GM19025 (cell line): Measurements from ENCODE around the gene PTX3.

Experiments used
- ATAC-seq: cut with Tn5 transposase; IDR thresholded peaks from one replicate; pipeline ENCODE4 v1.9.1; 2021; ENCODE audit warnings: mild to moderate bottlenecking, low read depth, moderate library complexity; ENCODE audit not compliant: unreplicated experiment

Gene PTX3

DNA sequence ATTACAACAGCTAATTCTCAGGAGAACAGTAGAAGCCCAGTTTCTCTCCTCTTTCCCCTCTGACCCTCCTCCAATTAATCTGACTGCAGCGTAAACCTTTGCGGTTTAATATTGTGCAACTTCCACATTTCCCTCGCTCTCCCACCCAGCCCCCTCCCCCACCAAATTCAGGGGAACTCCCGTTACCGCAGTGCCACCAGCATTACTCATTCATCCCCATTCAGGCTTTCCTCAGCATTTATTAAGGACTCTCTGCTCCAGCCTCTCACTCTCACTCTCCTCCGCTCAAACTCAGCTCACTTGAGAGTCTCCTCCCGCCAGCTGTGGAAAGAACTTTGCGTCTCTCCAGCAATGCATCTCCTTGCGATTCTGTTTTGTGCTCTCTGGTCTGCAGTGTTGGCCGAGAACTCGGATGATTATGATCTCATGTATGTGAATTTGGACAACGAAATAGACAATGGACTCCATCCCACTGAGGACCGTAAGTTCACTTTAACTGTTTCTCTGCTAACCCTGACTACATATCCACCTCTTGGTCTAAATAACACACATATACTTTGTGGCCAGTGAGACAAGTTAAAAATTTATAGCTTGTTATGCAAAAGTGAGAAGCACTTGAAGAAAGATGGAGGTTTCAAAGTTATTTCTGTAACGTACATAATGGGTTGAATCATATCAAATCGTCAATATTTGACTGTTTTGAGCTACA lies at the start of gene PTX3:
TSS of gene PTX3 (plus strand) at position 268 of the 709 bp plus-strand sequence. CDS start at position 352, 84 bp downstream.
- no peak for ATAC-seq

DNA sequence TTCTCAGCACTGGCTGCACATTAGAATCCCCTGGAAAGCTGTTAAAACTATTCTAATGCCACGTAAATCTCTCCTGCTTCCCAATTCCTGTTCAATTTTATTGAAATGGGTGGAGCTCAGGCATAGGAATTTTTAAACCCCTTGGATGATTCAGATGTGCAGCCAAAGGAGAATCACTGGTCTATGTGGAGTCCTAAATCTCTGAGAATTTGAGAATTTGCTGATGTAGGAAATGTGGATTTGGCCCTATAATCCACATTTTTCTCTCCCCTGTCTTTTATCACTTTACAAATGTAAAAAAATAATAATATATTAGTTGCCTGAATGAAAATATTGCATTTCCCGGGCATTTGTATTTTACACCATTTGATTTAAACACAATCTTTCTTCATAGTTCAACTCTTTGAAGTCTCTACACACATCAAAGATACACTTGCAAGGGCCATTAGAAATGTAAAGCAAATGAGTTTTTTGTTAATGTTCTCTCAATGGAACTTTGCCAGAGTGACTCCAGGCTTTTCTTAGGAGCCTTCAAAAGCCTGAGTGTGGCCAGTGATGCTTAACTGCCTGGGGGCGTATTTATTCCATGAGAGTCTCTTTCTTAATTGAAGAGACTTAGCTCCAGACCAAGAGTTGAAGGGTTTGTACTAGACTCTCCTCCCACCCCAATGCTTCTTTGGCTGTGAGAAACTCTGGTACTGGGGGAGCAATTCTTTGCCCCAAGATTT lies 48.8 kb upstream of the PTX3 start:
- no peak for ATAC-seq

- ATAC-seq = no peak
These were observed 47.7 kb upstream of the PTX3 start for GRCh38 chr3:157388976-157389375.

DNA sequence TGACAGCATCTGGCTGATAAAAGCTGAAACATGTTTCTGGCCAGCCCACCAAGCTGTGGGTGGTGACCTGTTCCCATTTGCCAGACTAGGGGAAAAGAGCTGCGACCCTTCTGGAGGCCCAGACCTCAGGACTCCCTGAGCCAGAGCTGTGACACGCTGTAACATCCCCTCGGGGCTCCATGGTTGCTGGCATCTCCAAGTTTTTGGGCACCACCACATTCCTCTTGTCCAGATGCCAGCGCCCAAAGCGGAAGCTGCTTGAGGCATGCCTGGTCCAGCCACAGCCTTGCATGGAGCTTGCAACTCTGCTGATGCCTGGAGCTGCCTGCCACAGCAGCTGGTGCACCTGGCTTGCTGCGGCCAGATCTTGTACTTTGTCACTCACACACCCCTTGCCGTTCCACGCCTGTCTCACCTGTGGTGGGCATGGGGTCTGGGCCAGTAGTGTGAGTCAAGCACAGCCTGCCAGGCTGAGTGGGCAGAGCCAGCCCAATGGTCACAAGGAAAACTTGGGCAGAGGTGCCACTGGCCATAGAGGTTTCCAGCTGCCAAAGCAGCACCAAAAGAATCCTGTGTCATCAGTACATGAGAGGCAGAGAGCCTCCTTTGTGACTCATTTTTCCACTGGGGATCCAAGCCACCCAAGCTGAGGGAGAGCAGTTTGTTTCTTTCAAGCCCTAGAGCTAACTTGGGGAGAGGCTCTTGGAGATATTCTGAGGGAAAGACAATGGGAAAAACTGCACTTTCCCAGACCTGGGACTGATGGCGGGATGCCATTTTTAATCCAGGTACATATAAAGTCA lies 45.7 kb upstream of the PTX3 start:
- no peak for ATAC-seq

DNA sequence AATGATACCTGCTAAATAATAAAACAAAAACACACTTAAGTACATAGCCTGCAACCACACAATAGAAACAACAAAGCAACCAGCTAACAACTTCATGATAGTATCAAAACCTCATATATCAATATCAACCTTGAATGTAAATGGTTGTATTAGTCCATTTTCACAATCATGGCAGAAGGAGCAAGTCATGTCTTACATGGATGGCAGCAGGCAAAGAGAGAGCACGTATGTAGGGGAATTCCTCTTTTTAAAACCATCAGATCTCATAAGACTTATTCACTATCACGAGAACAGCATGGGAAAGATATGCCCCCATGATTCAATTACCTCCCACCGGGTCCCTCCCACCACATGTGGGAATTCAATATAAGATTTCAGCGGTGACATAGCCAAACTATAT lies 44.5 kb upstream of the PTX3 start:
- no peak for ATAC-seq

- ATAC-seq = no peak
These were observed 43.5 kb upstream of the PTX3 start for GRCh38 chr3:157393113-157393512.

DNA sequence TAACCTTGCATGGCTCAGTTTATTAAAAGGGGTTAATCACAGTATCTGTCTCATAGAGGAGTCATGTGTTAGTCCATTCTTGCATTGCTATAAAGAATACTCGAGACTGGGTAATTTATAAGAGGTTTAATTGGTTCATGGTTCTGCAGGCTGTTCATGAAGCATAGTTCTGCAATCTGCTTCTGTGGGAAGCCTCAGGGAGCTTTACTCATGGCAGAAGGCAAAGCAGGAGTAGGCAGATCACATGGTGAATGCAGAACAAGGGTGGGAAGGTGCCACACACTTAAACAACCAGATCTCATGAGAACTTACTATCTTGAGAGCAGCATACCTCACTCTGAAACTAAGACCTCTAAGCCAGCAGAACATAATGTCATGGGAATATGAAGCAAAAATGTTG lies 42.2 kb upstream of the PTX3 start:
- no peak for ATAC-seq

DNA sequence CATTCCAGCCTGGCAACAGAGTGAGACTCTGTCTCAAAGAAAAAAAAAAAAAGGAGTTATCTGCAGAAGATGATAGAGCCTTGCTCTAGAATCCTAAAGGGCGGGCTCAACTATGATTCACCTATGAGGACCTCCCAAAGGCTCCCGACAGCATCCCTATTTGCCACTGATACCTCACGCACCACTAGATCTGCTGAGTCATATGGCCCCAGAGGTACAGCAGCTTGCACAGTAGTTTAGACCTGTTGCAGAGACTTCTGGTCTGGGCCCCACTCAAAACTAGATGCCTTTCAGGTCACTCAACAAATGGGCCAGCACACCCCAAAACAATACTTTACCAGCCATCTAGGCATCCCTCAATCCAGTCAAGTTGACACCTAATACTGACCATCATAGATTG lies 38.1 kb upstream of the PTX3 start:
- ATAC-seq = no peak

DNA sequence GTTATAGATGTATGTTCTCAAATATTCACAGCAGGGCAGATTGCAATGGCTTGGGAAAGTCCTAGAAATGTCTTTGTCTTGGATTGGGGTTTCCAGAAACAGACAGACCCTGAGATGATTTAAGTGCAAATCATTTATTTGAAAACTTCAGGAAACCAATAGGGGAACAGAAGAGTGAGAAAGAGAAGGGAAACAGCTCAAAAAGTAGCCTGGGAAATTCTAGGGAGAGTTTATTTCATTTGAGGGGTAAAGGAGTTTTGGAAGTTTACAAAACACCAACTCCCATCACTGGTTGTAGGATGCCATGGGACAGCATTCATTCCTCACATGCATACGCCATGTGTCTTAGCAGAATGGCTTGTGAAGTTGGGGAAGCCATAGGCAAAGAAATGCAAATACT lies 32.3 kb upstream of the PTX3 start:
- no peak for ATAC-seq

GRCh38 chr3:157405457-157405856 lies 31.2 kb upstream of the PTX3 start:
- ATAC-seq = no peak

DNA sequence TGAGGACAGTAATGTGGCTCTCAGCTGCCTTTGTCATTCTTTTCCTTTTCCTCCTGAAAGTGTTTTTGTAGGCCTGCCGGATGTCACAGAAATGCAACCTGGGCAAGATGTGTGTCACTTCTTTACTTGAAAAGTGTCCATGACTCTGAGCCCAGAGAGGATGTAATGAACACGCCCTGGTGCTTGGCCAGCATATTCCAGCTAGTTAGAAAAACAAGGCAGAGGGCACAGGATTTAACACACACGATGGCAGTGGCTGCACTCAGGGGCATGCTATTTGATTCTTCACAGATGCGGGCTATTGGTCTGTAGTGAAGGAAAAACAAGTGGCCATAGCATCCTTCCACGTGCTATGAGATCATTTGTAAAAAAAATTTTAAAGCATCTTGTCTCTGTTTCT lies 30.3 kb upstream of the PTX3 start:
- no peak for ATAC-seq

DNA sequence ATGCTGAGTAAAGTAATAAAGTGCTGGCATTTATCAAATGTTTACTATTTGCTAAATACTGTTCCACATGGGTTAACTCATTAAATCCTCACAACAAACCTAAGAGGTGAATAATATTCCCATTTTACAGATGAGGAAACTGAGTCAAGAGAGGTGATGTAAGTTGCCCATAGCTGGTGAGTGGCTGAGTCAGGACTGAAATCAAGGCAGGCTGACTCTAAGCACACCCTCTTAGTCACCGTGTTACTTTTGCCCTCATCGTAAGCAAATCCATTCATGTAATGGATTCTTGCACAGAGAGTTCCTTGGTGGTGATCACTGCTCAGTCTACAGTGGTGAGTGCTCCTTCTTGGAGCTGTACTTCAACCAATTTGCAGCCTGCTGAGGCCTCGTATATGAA lies 28.9 kb upstream of the PTX3 start:
- no peak for ATAC-seq

DNA sequence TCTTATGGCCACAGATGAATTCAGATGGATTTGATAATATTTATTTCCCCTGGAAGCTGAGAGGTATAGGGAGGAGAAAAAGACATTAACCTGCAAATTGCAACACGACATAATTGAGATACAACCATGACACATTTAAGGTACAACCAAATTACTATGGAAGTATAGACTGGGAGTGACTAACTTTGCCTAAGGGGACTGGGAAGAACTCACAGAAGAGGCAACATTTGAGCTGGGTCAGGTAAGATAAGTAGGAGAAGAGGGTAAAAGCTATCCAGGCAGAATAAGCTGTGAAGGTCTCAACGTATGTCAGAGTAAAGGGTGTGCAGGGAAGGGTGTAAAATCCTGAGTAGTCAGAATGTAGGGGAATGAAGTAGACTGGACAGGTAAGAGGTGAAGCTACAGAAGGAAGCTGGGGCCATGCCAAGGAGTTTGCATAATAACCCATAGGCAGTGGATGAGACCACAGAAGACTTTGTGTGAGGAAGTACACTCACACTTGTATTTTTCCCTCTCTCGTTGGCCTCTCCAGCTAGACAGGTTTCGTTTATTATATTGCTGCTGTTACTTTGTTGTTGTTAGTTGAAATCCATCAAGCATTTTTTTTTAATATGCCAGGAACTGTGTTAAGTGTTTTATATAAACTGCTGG lies 28.0 kb upstream of the PTX3 start:
- ATAC-seq = no peak

GRCh38 chr3:157409516-157409915 lies 27.1 kb upstream of the PTX3 start:
- no peak for ATAC-seq

GRCh38 chr3:157410945-157411344 lies 25.7 kb upstream of the PTX3 start:
- ATAC-seq = no peak

DNA sequence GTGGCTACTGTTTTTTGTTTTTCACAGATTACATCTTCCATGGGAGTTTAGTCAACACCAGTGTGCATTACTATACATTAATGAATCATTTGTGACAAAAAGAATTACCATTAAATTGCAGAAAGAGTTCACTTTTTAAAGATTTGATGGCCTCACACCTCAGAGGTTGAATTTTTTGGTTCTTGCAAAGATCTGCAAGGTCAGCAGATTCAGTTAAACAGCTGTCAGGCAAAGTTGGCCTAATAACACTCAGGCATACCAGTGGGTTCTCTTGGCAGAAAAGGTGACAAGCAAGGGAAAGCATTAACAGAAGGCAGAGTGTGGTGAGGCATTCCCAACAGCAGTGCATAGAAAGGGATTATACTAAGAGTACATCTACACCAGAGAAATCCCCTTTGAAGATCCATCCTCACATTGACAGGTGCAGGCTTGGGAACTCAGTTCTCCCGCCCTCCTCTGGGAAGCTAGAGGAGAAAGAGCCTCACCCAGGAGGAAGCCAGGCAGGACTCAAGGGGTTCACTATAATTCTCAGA lies 24.3 kb upstream of the PTX3 start:
- no peak for ATAC-seq

DNA sequence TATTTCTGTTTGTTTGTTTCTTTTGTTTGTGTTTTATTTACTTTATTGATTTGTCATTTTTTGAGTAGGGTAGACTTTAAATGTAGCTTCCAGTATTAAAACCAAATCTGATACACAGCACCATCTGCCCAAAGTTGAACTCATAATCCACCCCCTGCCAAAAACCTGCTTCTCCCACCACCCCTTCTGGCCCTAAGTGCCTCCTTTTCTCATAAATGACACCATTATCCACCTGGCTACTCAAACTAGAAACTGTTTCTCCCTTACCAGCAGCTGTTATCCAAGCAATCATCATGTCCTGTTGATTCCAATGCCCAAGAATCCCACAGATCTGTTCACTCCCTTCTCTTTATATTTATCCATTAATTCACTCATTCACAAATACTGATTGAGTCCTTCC lies 21.8 kb upstream of the PTX3 start:
- ATAC-seq = no peak

DNA sequence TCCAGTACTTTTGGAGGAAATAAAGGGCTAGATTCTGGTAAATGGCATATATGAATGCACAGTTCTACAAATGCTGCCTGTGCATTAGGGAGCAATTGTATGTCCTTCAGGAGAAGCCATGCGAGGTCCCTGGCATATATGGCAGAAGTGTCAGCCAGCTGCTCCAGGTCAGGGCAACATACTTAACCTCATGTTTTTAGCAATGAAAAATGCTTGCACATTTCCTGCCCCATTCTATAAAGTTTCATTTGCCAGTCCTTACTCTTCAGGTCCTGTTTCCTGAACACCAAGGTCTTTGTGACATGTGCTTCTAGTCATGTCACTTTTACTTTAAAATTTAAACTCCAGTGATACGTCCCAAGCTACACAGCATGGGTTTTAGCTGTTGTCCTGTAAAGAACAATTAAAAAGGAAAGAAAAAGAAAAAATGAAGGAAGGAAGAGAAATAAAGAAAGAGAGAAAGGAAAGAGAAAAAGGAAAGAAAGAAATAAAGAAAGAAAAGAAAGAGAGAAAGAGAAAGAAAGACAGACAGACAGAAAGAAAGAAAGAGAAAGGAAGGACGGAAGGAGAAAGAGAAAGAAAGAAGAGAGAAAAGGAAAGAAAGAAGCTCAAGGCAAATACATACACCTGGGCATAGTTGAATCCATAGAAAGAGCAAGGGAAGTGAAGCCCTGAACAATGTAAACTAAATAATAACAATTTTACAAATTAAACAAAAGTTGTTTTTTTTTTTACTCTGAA lies 20.1 kb upstream of the PTX3 start:
- ATAC-seq = no peak

DNA sequence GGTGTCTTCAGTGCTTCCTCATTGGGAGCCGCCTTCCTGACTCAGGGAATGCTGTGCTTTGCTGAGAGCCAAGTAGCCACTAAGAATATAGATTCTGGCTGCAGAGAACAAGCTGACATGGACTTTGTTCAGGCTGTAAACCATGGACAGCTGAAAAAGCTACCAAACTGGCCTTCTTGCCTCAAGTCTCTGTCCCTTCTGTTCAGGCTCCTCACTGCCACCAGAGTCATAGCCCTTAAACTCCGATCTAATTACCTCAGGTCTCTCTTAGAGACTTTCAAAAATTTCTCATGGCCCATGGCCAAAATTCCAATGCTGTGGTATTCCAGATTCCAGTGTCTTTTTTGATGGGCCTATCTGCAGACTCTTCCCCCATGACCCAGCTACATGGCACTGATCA lies 19.4 kb upstream of the PTX3 start:
- no peak for ATAC-seq

DNA sequence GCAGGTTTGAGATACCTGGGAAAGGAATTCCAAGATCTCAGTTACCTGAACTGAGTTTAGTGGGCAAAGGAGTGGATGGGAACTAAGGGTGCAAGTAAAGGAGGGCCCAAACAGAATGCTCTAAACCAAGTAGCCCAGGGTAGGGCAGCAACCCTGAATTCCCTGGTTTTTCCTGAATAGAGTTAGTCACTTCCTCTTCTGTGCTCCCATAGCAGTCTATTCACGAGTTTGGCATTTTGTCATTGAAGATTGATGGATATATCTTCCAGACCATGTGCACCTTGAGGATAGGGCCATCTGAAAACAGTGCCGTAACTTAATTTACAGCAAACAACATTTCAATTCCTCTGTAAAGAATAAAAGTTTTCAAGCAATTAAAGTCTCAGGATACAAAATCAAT lies 18.5 kb upstream of the PTX3 start:
- ATAC-seq = no peak
